GM12878 (cell line): Measurements from ENCODE around the gene TMC5. TPM values are rescaled to one million over a fixed set of nuclear protein-coding genes. Genes with fewer than 3 reads are reported as not detected.

Source experiments
- ATAC-seq: fragments of 200-7000 bp; cut with Tn5 transposase; 3 replicates; pipeline ENCODE4 v1.9.1; 2020; ENCODE audit warnings: mild to moderate bottlenecking, moderate library complexity
- BruUV-seq: library from RNA; stranded (reverse); fragments of 400-500 nt; replicated peaks from 2 replicates; lab custom pipeline; 2021; lab: Mats Ljungman, UMichigan
- CTCF ChIA-PET: fragments of 300-600 bp; sonication (Branson Sonifier 250); formaldehyde crosslinking; extraction: SDS; loops from one replicate; lab custom pipeline; 2021; ENCODE audit warnings: inconsistent platforms; lab: Yijun Ruan, JAX
- POLR2A ChIA-PET: fragments of 350-600 bp; formaldehyde crosslinking; extraction: SDS; loops from one replicate; lab custom pipeline; 2021; ENCODE audit warnings: inconsistent platforms; lab: Charles Lee
- RAD21 ChIA-PET: fragments of 300-600 bp; sonication (Branson Sonifier 250); formaldehyde crosslinking; loops from one replicate; lab custom pipeline; 2023; ENCODE audit warnings: antibody characterized with exemption; ENCODE audit not compliant: unreplicated experiment; lab: Charles Lee
- SMC1A ChIA-PET: fragments of 300-600 bp; sonication (Branson Sonifier 250); formaldehyde crosslinking; loops from one replicate; lab custom pipeline; 2023; ENCODE audit not compliant: unreplicated experiment, uncharacterized antibody; lab: Charles Lee
- DNase-seq: peaks from one replicate; pipeline ENCODE4 v3.0.0-alpha.2; 2011; ENCODE audit warnings: low read depth, low spot score
- FAIRE-seq: peaks from 3 replicates; lab custom pipeline; 2011; peaks lifted over from hg19 to GRCh38; lab: Jason Lieb, UNC
- H2AFZ ChIP-seq: 2 replicates; pipeline ENCODE4 v1.6.0; 2011; ENCODE audit warnings: low read depth, low read length, control low read depth; ENCODE audit not compliant: control insufficient read depth
- H3K27ac ChIP-seq: 2 replicates; pipeline ENCODE4 v1.5.1; 2011; ENCODE audit warnings: control low read depth; ENCODE audit not compliant: control insufficient read depth, insufficient read depth
- H3K27me3 ChIP-seq, 2 experiments: replicated peaks in 1 of 2; 2 replicates each; pipeline versions ENCODE4 v1.6.0 to v1.6.1; 2011; ENCODE audit warnings: low read length in 1 of 2; ENCODE audit not compliant: control insufficient read depth in 2 of 2, insufficient read depth in 2 of 2
- H3K36me3 ChIP-seq, 2 experiments: 2 replicates each; pipeline ENCODE4 v1.5.1; 2011; ENCODE audit warnings: low read length in 1 of 2; ENCODE audit not compliant: control insufficient read depth in 2 of 2, insufficient read depth in 2 of 2
- H3K4me1 ChIP-seq: 2 replicates; pipeline ENCODE4 v1.6.1; 2011; ENCODE audit warnings: mild to moderate bottlenecking, low read length, moderate library complexity, mixed read lengths; ENCODE audit not compliant: control insufficient read depth, insufficient read depth
- H3K4me2 ChIP-seq: 2 replicates; pipeline ENCODE4 v1.6.0; 2011; ENCODE audit warnings: control low read depth; ENCODE audit not compliant: control insufficient read depth, insufficient read depth
- H3K4me3 ChIP-seq: fragments of 200-600 bp; sonication (generic); 2 replicates; pipeline ENCODE4 v1.5.1; 2016
- H3K79me2 ChIP-seq: 2 replicates; pipeline ENCODE4 v1.6.0; 2011; ENCODE audit warnings: low read length; ENCODE audit not compliant: control insufficient read depth, insufficient read depth
- H3K9ac ChIP-seq: 2 replicates; pipeline ENCODE4 v1.8.0; 2011; ENCODE audit warnings: low read length, control low read depth, mixed read lengths; ENCODE audit not compliant: control insufficient read depth, insufficient read depth
- H3K9me3 ChIP-seq: replicated peaks from 3 replicates; pipeline ENCODE4 v1.5.1; 2011; ENCODE audit warnings: mild to moderate bottlenecking, low read length; ENCODE audit not compliant: control insufficient read depth, insufficient read depth
- H4K20me1 ChIP-seq: 2 replicates; pipeline ENCODE4 v1.6.0; 2011; ENCODE audit not compliant: control insufficient read depth, insufficient read depth
- CBX3 ChIP-seq: fragments of 200-600 bp; sonication (generic); IDR thresholded peaks from 2 replicates; pipeline ENCODE4 v1.6.1; 2016; ENCODE audit warnings: low read depth, borderline replicate concordance
- CREB1 ChIP-seq: IDR thresholded peaks from 2 replicates; pipeline ENCODE4 v1.6.1; 2012; ENCODE audit warnings: low read depth, mild to moderate bottlenecking, inconsistent platforms
- GATAD2B ChIP-seq: fragments of 450-650 bp; conservative IDR thresholded peaks from 2 replicates; pipeline ENCODE4 v1.6.1; 2017; ENCODE audit warnings: low read depth, mild to moderate bottlenecking, moderate library complexity
- JUNB ChIP-seq: IDR thresholded peaks from 2 replicates; pipeline ENCODE4 v1.6.1; 2016; ENCODE audit warnings: antibody characterized with exemption, mild to moderate bottlenecking
- KAT2A ChIP-seq: conservative IDR thresholded peaks from 2 replicates; pipeline ENCODE4 v1.6.1; 2011; ENCODE audit warnings: low read depth, low read length; ENCODE audit not compliant: control insufficient read depth
- PAX8 ChIP-seq: fragments of 450-650 bp; IDR thresholded peaks from 2 replicates; pipeline ENCODE4 v1.6.1; 2017; ENCODE audit warnings: mild to moderate bottlenecking, moderate library complexity
- PBX3 ChIP-seq: IDR thresholded peaks from 2 replicates; pipeline ENCODE4 v1.6.1; 2011; ENCODE audit warnings: mild to moderate bottlenecking, low read depth, low read length, moderate library complexity; ENCODE audit not compliant: insufficient replicate concordance
- PML ChIP-seq: IDR thresholded peaks from 2 replicates; pipeline ENCODE4 v1.6.1; 2012; ENCODE audit warnings: low read length, inconsistent platforms
- RAD51 ChIP-seq: fragments of 450-650 bp; IDR thresholded peaks from 2 replicates; pipeline ENCODE4 v1.6.1; 2016; ENCODE audit warnings: moderate library complexity, mild to moderate bottlenecking, inconsistent platforms
- RB1 ChIP-seq: fragments of 450-650 bp; formaldehyde crosslinking; IDR thresholded peaks from 2 replicates; pipeline ENCODE4 v1.6.1; 2017; ENCODE audit warnings: mild to moderate bottlenecking, borderline replicate concordance
- RELA ChIP-seq: fragments of 450-650 bp; IDR thresholded peaks from 2 replicates; pipeline ENCODE4 v1.8.0; 2014; ENCODE audit warnings: borderline replicate concordance; ENCODE audit not compliant: partially characterized antibody
- RELB ChIP-seq: fragments of 450-650 bp; IDR thresholded peaks from 2 replicates; pipeline ENCODE4 v1.6.1; 2017; ENCODE audit warnings: low read depth, mild to moderate bottlenecking, moderate library complexity
- SMARCA5 ChIP-seq: fragments of 450-650 bp; IDR thresholded peaks from 2 replicates; pipeline ENCODE4 v1.6.1; 2017; ENCODE audit warnings: mild to moderate bottlenecking
- SMC3 ChIP-seq: IDR thresholded peaks from 2 replicates; pipeline ENCODE4 v1.6.1; 2011; ENCODE audit warnings: low read length, improper control_type of control experiment, borderline replicate concordance
- SREBF2 ChIP-seq: IDR thresholded peaks from 2 replicates; pipeline ENCODE4 v1.6.1; 2012; ENCODE audit warnings: mild to moderate bottlenecking, low read length
- WGBS: methylation state at CpG from one replicate; pipeline ENCODE4 v1.1.6; 2016; ENCODE audit warnings: low lambda C conversion rate; ENCODE audit not compliant: insufficient replicate concordance, insufficient coverage; ENCODE audit errors: missing lambda C conversion rate; 5-methylcytosine and 5-hydroxymethylcytosine counted together
- in situ Hi-C: fragments of 300-500 bp; cut with MboI; formaldehyde crosslinking; loops from 9 replicates; pipeline ENCODE4 v1.14.3; 2018; ENCODE audit warnings: mixed read lengths
- intact Hi-C: fragments of 100-400 bp; cut with micrococcal nuclease; formaldehyde crosslinking; loops from one replicate; pipeline ENCODE4 v1.14.2; 2022; ENCODE audit not compliant: unreplicated experiment
- polyA plus RNA-seq, 11 experiments: library from polyadenylated mRNA; depleted of rRNA in 4 of 11; unstranded in 6 of 11; stranded (reverse) in 5 of 11; fragments of >200 nt; fragmentation: Nextera tagmentation in 4 of 11; fragmentation: Illumina TruSeq in 1 of 11; extraction: Ambion mirVana in 4 of 11; extraction: Trizol in 1 of 11; gene quantifications; 1 replicate in 1 of 11; 2 replicates in 10 of 11; pipeline versions ENCODE4 v1.2.1 to v1.2.3, GENCODE V29; 2011 to 2016; ENCODE audit warnings: inconsistent platforms in 2 of 11, missing spikeins in 2 of 11, low read depth in 1 of 11
- total RNA-seq, 4 experiments: library from RNA; depleted of rRNA in 3 of 4; stranded (reverse); fragments of >200 nt in 3 of 4; fragmentation: Illumina TruSeq in 1 of 4; extraction: Trizol in 1 of 4; gene quantifications; 2 replicates each; pipeline versions ENCODE4 v1.2.1 to v1.2.3, GENCODE V29; 2013 to 2021

The TMC5 gene
- total and polyA plus RNA-seq, 10 of the 15 experiments (the other 5 are each of a cell fraction or from before 2014, with no cell fraction given), result 0.01 to 0.10 (median 0.07) TPM; not detected in 5

- Histone ChIP-seq H3K4me1 (peaks cover 3% of the 10 kb centered on the region; the same call in 1 of the 2 replicates), H3K79me2 (no peaks in the 10 kb centered on the region), H3K9ac (no peak overlapping the region), H3K36me3 (no peaks in the 10 kb centered on the region), H2AFZ (no peak overlapping the region), H3K27me3 (no peaks in the 10 kb centered on the region; a peak in 1 of 4 replicates), H4K20me1 (no peaks in the 10 kb centered on the region), H3K4me3 (no peak overlapping the region)
- intact Hi-C loops (no loop called here), in situ Hi-C loops (no loop called here)
- POLR2A ChIA-PET, result no interaction called here
- RAD21 ChIA-PET, result interaction anchor here (1.3 kb wide), 1 partner anchor 172 kb away, joined by 4 read pairs; no protein-coding TSS in a partner anchor
- CTCF ChIA-PET, result interaction anchor here (1.0 to 1.5 kb wide), 2 partner anchors 120 to 205 kb away, joined by 3 to 4 read pairs; no protein-coding TSS in a partner anchor
- DNase-seq (no peak), ATAC-seq (no peak)
- SMC1A ChIA-PET, result no interaction called here
- no peak for TF ChIP-seq RELB
- TF ChIP-seq SMC3, result no peak
- no peak for TF ChIP-seq PBX3
- TF ChIP-seq RAD51, result no peak
- TF ChIP-seq PAX8, result no peak
- no peak for TF ChIP-seq KAT2A
- TF ChIP-seq CBX3, result no peak
- no peak for TF ChIP-seq RB1
- no peak for TF ChIP-seq SREBF2
- TF ChIP-seq SMARCA5, result no peak
- TF ChIP-seq CREB1, result no peak
- no peak for TF ChIP-seq JUNB
- TF ChIP-seq RELA, result no peak
- TF ChIP-seq GATAD2B, result no peak
- no peak for TF ChIP-seq PML
- TF ChIP-seq, all 136 proteins: peak for 0
- no peaks in the 10 kb centered on the region for H3K9me3 ChIP-seq
- WGBS, result 3% methylated on average over 2 of the region's 2 CpGs
- no peak overlapping the region for H3K27ac ChIP-seq
- FAIRE-seq, result no peak
- no TSS peak for BruUV-seq
- no peak overlapping the region for H3K4me2 ChIP-seq
Observed at GRCh38 chr16:19382084-19382801, 35.4 kb upstream of the TMC5 start.
